HCT116 (cell line): ENCODE data around the gene WSB2. TPM values are rescaled to one million over a fixed set of nuclear protein-coding genes. Genes with fewer than 3 reads are reported as not detected.

Experiments used
- ATAC-seq: fragments of 200-7000 bp; cut with Tn5 transposase; 2 replicates; pipeline ENCODE4 v1.9.1; 2020; ENCODE audit warnings: mild to moderate bottlenecking, moderate library complexity
- BruUV-seq: library from RNA; stranded (reverse); fragments of 400-500 nt; replicated peaks from 2 replicates; lab custom pipeline; 2021; lab: Mats Ljungman, UMichigan
- CTCF ChIA-PET: fragments of 300-600 bp; sonication (Branson Sonifier 250); formaldehyde crosslinking; loops from one replicate; lab custom pipeline; 2021; ENCODE audit warnings: antibody characterized with exemption; lab: Charles Lee
- POLR2A ChIA-PET: fragments of 300-600, 350-600 bp; sonication (Branson Sonifier 250); formaldehyde crosslinking; loops from one replicate; lab custom pipeline; 2021; ENCODE audit warnings: antibody characterized with exemption; lab: Charles Lee
- RAD21 ChIA-PET, 2 experiments: fragments of 300-600 bp; sonication (Branson Sonifier 250); formaldehyde crosslinking; loops; one replicate each; lab custom pipeline; 2023; ENCODE audit warnings: low total read pairs in 2 of 2; ENCODE audit not compliant: uncharacterized antibody in 2 of 2, unreplicated experiment in 2 of 2, low non-redundant PET in 1 of 2; lab: Charles Lee
- DNase-seq: peaks from one replicate; pipeline ENCODE4 v3.0.0-alpha.2; 2010; ENCODE audit warnings: low read depth, low spot score
- H2AFZ ChIP-seq: fragments of 200-600 bp; shearing (Covaris generic), sonication (generic); 2 replicates; pipeline ENCODE4 v1.6.1; 2017; ENCODE audit warnings: low read depth, mixed run types, mixed read lengths, antibody characterized with exemption, low read length; ENCODE audit not compliant: poor library complexity, severe bottlenecking
- H3K27ac ChIP-seq: 2 replicates; pipeline ENCODE4 v1.5.1; 2012; ENCODE audit warnings: low read depth, low read length
- H3K27me3 ChIP-seq: fragments of 200-600 bp; sonication (generic); 2 replicates; pipeline ENCODE4 v1.6.1; 2016; ENCODE audit warnings: mixed run types, low read length, mixed read lengths; ENCODE audit not compliant: insufficient read depth
- H3K36me3 ChIP-seq, 2 experiments: fragments of 200-500 bp in 1 of 2; fragments of 200-600 bp in 1 of 2; sonication (Bioruptor generic) in 1 of 2; sonication (generic) in 1 of 2; 2 replicates each; pipeline versions ENCODE4 v1.5.1 to v1.6.1; 2014 to 2016; ENCODE audit warnings: low read length in 2 of 2, inconsistent platforms in 1 of 2, mixed read lengths in 1 of 2, mixed run types in 1 of 2; ENCODE audit not compliant: insufficient read depth in 2 of 2, control insufficient read depth in 1 of 2
- H3K4me1 ChIP-seq, 2 experiments: fragments of 200-600 bp in 1 of 2; sonication (generic) in 1 of 2; 2 replicates each; pipeline versions ENCODE4 v1.5.1 to v1.6.1; 2012 to 2017; ENCODE audit warnings: low read length in 2 of 2, inconsistent platforms in 1 of 2, mild to moderate bottlenecking in 1 of 2, mixed read lengths in 1 of 2, mixed run types in 1 of 2, moderate library complexity in 1 of 2; ENCODE audit not compliant: insufficient read depth in 2 of 2, control insufficient read depth in 1 of 2
- H3K4me2 ChIP-seq: fragments of 200-600 bp; sonication (generic); 2 replicates; pipeline ENCODE4 v1.6.1; 2017; ENCODE audit warnings: mixed run types, low read length, mixed read lengths
- H3K4me3 ChIP-seq, 2 experiments: fragments of 200-600 bp in 1 of 2; sonication (generic) in 1 of 2; replicated peaks in 1 of 2; 2 replicates each; pipeline ENCODE4 v1.5.1; 2011 to 2016; ENCODE audit warnings: low read length in 2 of 2, control low read depth in 1 of 2, low read depth in 1 of 2, mild to moderate bottlenecking in 1 of 2, mixed read lengths in 1 of 2, mixed run types in 1 of 2
- H3K79me2 ChIP-seq: fragments of 200-600 bp; sonication (generic); 2 replicates; pipeline ENCODE4 v1.6.1; 2017; ENCODE audit warnings: mild to moderate bottlenecking, mixed run types, low read length, moderate library complexity, mixed read lengths; ENCODE audit not compliant: insufficient read depth
- H3K9ac ChIP-seq: fragments of 200-600 bp; sonication (generic); 2 replicates; pipeline ENCODE4 v1.6.1; 2016; ENCODE audit warnings: low read length, mixed read lengths
- H3K9me2 ChIP-seq: fragments of 200-600 bp; sonication (generic), shearing (Covaris generic); 2 replicates; pipeline ENCODE4 v1.6.1; 2017; ENCODE audit warnings: mixed run types, mild to moderate bottlenecking, moderate library complexity; ENCODE audit not compliant: insufficient read depth
- H3K9me3 ChIP-seq, 2 experiments: fragments of 200-500 bp in 1 of 2; fragments of 200-600 bp in 1 of 2; sonication (Bioruptor generic) in 1 of 2; sonication (generic) in 1 of 2; 2 replicates each; pipeline ENCODE4 v1.6.1; 2014 to 2017; ENCODE audit warnings: low read length in 2 of 2, mixed read lengths in 2 of 2, inconsistent platforms in 1 of 2, low read depth in 1 of 2, mild to moderate bottlenecking in 1 of 2, mixed run types in 1 of 2, moderate library complexity in 1 of 2; ENCODE audit not compliant: control insufficient read depth in 1 of 2, insufficient read depth in 1 of 2
- H4K20me1 ChIP-seq: fragments of 200-600 bp; sonication (generic), shearing (Covaris generic); 2 replicates; pipeline ENCODE4 v1.6.1; 2017; ENCODE audit warnings: mixed run types, mild to moderate bottlenecking, moderate library complexity; ENCODE audit not compliant: insufficient read depth
- CBX3 ChIP-seq: IDR thresholded peaks from 2 replicates; pipeline ENCODE4 v1.6.1; 2012; ENCODE audit warnings: low read depth
- CEBPB ChIP-seq: IDR thresholded peaks from 2 replicates; pipeline ENCODE4 v1.6.1; 2012; ENCODE audit warnings: low read depth
- ELF1 ChIP-seq: IDR thresholded peaks from 2 replicates; pipeline ENCODE4 v1.6.1; 2012; ENCODE audit warnings: low read depth, borderline replicate concordance
- EZH2 ChIP-seq: fragments of 200-600 bp; sonication (generic); IDR thresholded peaks from 2 replicates; pipeline ENCODE4 v1.6.1; 2017; ENCODE audit warnings: antibody characterized with exemption, mixed run types
- JUND ChIP-seq: IDR thresholded peaks from 2 replicates; pipeline ENCODE4 v1.6.1; 2012
- POLR2A ChIP-seq: IDR thresholded peaks from 2 replicates; pipeline ENCODE4 v1.7.0; 2011; ENCODE audit warnings: borderline replicate concordance; ENCODE audit not compliant: insufficient read depth, insufficient read length; ENCODE audit errors: extremely low read depth
- RAD21 ChIP-seq: IDR thresholded peaks from 2 replicates; pipeline ENCODE4 v1.6.1; 2012; ENCODE audit warnings: low read depth, mild to moderate bottlenecking
- SIN3A ChIP-seq: IDR thresholded peaks from 2 replicates; pipeline ENCODE4 v1.6.1; 2012; ENCODE audit warnings: low read depth
- SP1 ChIP-seq: IDR thresholded peaks from 2 replicates; pipeline ENCODE4 v1.6.1; 2012; ENCODE audit warnings: low read depth
- SRF ChIP-seq: IDR thresholded peaks from 2 replicates; pipeline ENCODE4 v1.6.1; 2012; ENCODE audit warnings: low read depth
- TCF7L2 ChIP-seq: IDR thresholded peaks from 2 replicates; pipeline ENCODE4 v1.7.0; 2011; ENCODE audit warnings: borderline replicate concordance, inconsistent platforms; ENCODE audit not compliant: insufficient read depth, insufficient read length; ENCODE audit errors: extremely low read depth
- intact Hi-C: fragments of 100-400 bp; cut with micrococcal nuclease; formaldehyde crosslinking; loops from 2 replicates; pipeline ENCODE4 v1.10.0; 2022
- total RNA-seq: library from RNA; stranded (reverse); gene quantifications from one replicate; pipeline ENCODE4 v1.2.1, GENCODE V29; 2021; ENCODE audit not compliant: unreplicated experiment
- TF ChIP-seq, protein P1 (sequence below), 3 experiments: fragments of 200-600 bp in 1 of 3; sonication (generic) in 1 of 3; IDR thresholded peaks in 2 of 3; conservative IDR thresholded peaks in 1 of 3; 2 replicates each; pipeline ENCODE4 v1.5.1; 2012 to 2017; ENCODE audit warnings: low read depth in 2 of 3, low read length in 2 of 3, antibody characterized with exemption in 1 of 3, borderline replicate concordance in 1 of 3, control low read depth in 1 of 3, mild to moderate bottlenecking in 1 of 3, mixed read lengths in 1 of 3, mixed run types in 1 of 3, moderate library complexity in 1 of 3; ENCODE audit not compliant: insufficient read depth in 1 of 3

Gene WSB2
- total RNA-seq, 1 experiment from 2014 or later: 97.0 TPM

DNA sequence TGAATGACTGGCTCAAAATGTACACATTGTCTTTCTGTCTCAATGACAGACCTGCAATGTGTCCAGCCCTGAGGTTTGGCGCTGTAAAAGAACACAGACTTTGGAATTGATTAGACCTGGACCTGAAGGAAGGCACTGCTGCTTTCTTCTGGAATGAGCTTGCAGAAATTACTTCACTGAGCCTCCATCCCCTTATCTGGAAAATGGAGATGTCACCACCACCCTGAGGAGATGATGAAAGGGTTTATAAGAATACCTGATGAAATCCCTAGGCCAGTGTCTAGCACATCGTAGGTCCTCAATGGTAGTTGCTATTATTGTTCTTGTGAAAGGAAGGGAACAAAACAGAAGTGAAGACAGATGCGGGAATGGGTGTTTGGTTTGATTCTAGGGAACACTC, 9.7 kb upstream of the WSB2 start:
- no peak for DNase-seq
- POLR2A ChIA-PET: no interaction called here
- H3K4me3 ChIP-seq: no peak overlapping the region
- H3K4me1 ChIP-seq: no peaks in the 10 kb centered on the region
- TF ChIP-seq SP1 (no peak), RAD21 (no peak), ELF1 (no peak), CBX3 (no peak), POLR2A (no peak)
- TF ChIP-seq, all 23 proteins: peak for 0
- H3K9ac ChIP-seq: no peak overlapping the region
- intact Hi-C loops: no loop called here
- H3K79me2 ChIP-seq: no peaks in the 10 kb centered on the region
- BruUV-seq: no TSS peak
- no peaks in the 10 kb centered on the region for H3K27me3 ChIP-seq
- H3K9me2 ChIP-seq: no peaks in the 10 kb centered on the region
- ChIA-PET RAD21 (no interaction called here), CTCF (no interaction called here)
- H4K20me1 ChIP-seq: no peaks in the 10 kb centered on the region
- no peak overlapping the region for H2AFZ ChIP-seq
- no peaks in the 10 kb centered on the region for H3K9me3 ChIP-seq
- H3K4me2 ChIP-seq: no peak overlapping the region
- no peak overlapping the region for H3K27ac ChIP-seq
- no peak for ATAC-seq
- H3K36me3 ChIP-seq: peaks cover 0 to 12% of the 10 kb centered on the region in 2 experiments; a peak in 1 of 4 replicates

DNA sequence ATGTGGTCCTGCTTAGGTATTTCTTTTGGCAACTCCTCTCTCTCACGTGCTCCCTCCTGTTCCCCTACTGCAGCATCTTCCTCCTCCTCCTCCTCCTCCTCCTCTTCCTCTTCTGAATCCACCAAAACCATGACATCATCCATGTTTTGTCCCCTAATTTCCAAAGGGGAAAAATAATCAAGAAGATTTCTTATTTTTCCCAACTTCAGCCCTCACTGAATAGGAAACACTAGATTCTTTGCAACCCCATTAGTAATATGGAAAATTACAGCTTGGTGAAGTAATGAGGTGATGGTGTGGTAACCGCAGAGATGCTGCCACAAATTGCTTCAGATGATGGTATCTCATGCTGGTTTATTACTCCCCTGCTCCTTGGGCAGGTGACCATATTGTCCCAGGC, 7.5 kb upstream of the WSB2 start:
- Histone ChIP-seq H4K20me1 (no peaks in the 10 kb centered on the region), H3K36me3 (peaks cover 0 to 9% of the 10 kb centered on the region in 2 experiments; a peak in 1 of 4 replicates), H3K4me3 (no peak overlapping the region), H3K27me3 (no peaks in the 10 kb centered on the region), H3K79me2 (no peaks in the 10 kb centered on the region), H3K4me2 (no peak overlapping the region), H3K9me3 (no peaks in the 10 kb centered on the region), H3K9ac (no peak overlapping the region), H3K4me1 (peaks cover 3 to 10% of the 10 kb centered on the region in 2 experiments; a peak in 3 of 4 replicates), H3K27ac (no peak overlapping the region), H3K9me2 (no peaks in the 10 kb centered on the region), H2AFZ (no peak overlapping the region)
- DNase-seq (no peak), ATAC-seq (no peak)
- TF ChIP-seq SIN3A: no peak
- TF ChIP-seq EZH2: no peak
- TF ChIP-seq, protein P1, sequence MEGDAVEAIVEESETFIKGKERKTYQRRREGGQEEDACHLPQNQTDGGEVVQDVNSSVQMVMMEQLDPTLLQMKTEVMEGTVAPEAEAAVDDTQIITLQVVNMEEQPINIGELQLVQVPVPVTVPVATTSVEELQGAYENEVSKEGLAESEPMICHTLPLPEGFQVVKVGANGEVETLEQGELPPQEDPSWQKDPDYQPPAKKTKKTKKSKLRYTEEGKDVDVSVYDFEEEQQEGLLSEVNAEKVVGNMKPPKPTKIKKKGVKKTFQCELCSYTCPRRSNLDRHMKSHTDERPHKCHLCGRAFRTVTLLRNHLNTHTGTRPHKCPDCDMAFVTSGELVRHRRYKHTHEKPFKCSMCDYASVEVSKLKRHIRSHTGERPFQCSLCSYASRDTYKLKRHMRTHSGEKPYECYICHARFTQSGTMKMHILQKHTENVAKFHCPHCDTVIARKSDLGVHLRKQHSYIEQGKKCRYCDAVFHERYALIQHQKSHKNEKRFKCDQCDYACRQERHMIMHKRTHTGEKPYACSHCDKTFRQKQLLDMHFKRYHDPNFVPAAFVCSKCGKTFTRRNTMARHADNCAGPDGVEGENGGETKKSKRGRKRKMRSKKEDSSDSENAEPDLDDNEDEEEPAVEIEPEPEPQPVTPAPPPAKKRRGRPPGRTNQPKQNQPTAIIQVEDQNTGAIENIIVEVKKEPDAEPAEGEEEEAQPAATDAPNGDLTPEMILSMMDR (IDR thresholded peaks at IDR 0.05 in 2 of 3, conservative IDR thresholded peaks at IDR 0.05 in 1 of 3; ENCODE audit: borderline replicate concordance in 1 of 3, insufficient read depth in 1 of 3, low read depth in 2 of 3, low read length in 2 of 3): no peak
- TF ChIP-seq RAD21: no peak
- no peak for TF ChIP-seq CEBPB
- no peak for TF ChIP-seq JUND
- TF ChIP-seq POLR2A: no peak
- no peak for TF ChIP-seq SRF
- no peak for TF ChIP-seq TCF7L2
- ChIA-PET POLR2A (interaction anchor here (0.6 kb wide), 1 partner anchor 24 kb away, joined by 5 read pairs; no protein-coding TSS in a partner anchor), RAD21 (no interaction called here), CTCF (no interaction called here)
- intact Hi-C loops: no loop called here
- BruUV-seq: no TSS peak
